Measurements from ENCODE around the gene POLR3A.

POLR3A gene

DNA sequence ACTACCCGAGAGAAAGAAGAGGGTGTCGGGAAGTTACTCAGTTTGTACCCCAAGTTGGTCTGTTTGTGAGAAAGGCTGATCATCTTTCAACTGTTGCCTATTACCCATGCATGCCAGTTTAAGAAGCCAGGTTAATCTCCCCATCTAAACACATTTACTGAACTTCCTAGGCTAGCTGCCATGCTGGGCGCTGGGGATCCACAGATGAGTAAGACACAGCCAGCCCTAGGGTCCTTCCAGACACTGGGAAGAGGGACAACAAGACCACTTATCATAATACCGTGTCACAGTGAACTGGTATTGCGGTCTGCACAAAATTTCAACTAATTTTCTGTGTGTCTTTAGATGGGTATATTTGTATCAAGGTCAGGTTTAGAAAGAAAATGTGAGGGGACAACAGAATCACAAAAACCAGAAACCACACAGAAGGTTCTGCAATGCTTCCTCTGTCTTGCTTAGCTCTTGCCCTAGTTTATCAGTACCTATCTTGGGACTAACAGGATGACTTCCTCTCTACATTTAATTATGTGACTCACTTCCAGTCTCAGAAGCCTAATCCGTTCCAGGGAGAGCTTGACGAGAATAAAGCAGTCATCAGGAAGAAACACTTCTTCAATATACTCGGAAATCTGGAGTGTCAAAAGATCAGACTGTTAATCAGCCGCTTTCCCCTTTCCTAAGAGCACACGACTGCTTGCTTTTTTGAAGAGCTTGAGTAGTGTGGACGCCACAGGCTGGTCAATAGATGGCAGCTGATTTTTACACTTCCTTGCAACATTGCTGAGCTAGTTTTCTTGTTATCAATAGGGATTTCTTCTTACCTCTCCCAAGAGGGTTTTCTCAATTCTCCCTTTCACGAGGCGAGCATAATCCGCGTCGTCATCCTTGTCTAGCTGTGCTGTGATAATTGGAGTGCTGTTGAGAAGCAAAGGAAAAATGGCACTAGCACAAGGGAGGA lies 45.7 kb downstream of the POLR3A start:
- TF ChIP-seq, protein P1, sequence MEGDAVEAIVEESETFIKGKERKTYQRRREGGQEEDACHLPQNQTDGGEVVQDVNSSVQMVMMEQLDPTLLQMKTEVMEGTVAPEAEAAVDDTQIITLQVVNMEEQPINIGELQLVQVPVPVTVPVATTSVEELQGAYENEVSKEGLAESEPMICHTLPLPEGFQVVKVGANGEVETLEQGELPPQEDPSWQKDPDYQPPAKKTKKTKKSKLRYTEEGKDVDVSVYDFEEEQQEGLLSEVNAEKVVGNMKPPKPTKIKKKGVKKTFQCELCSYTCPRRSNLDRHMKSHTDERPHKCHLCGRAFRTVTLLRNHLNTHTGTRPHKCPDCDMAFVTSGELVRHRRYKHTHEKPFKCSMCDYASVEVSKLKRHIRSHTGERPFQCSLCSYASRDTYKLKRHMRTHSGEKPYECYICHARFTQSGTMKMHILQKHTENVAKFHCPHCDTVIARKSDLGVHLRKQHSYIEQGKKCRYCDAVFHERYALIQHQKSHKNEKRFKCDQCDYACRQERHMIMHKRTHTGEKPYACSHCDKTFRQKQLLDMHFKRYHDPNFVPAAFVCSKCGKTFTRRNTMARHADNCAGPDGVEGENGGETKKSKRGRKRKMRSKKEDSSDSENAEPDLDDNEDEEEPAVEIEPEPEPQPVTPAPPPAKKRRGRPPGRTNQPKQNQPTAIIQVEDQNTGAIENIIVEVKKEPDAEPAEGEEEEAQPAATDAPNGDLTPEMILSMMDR (IDR thresholded peaks at IDR 0.05; ENCODE audit: extremely low read depth, missing control alignments) = no peak
- no peak for DNase-seq (ENCODE audit: low spot score)

DNA sequence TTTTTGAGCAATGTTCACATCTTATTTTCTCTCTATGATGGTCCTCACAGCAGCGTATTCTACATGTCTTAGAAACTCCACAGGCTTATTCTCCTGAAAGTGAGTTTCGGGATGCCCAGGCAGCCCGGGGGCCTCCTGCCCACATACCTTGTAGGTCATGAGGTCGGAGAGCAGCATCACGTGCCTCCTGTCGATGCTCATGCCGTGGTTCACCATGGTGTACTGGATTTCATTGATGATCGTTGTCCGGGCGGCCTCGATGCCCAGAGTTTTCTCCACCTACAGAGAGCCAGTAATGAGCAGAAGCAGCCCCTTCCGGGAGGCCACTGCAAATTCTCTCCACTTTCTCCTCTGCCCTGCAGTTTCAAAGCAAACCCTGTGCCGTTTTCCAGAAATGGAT lies 48.0 kb downstream of the POLR3A start:
- TF ChIP-seq, protein P1 (IDR thresholded peaks at IDR 0.05; ENCODE audit: extremely low read depth, missing control alignments) = no peak
- DNase-seq (ENCODE audit: low spot score) = no peak

DNA sequence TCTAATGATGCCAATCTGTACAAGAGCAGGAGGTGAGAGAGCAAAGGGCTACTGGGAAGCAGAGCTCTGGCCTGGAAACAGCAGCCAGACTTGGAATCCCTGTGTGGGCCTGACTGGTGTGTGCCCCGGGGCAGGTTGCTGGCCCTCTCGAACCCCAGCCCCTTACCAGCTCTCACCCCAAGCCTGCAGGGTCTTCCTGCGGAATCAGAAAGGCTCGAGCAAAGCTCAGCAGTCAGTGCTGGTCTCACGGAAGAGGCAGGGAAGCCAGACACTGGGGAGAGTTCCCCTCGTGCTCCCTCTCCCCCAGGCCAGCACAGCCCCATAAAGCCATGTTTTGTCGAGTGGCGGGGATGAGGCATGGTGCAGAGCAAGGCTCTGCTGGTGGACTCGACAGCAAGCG lies 50.1 kb downstream of the POLR3A start:
- TF ChIP-seq, protein P1 (IDR thresholded peaks at IDR 0.05; ENCODE audit: extremely low read depth, missing control alignments) = no peak
- DNase-seq (ENCODE audit: low spot score) = no peak

DNA sequence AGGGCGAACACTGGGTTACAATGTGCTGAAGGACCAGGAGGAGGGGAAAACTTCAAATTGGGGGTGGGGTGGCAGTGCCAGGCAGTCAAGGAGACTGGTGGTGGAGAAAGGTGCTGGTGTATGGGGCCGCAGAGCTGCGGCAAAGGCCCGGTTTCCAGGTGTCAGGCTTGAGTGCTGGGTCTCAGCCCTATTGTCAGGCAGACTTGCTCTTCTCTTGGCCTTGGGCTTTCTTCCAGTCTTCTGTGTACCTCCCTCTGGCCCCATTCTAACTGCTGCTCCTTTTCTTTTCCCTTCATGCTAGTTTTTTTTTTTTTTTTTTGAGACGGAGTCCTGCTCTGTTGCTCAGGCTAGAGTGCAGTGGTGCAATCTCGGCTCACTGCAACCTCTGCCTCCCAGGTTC lies 51.0 kb downstream of the POLR3A start:
- TF ChIP-seq, protein P1 (IDR thresholded peaks at IDR 0.05; ENCODE audit: extremely low read depth, missing control alignments) = no peak
- DNase-seq (ENCODE audit: low spot score) = no peak

DNA sequence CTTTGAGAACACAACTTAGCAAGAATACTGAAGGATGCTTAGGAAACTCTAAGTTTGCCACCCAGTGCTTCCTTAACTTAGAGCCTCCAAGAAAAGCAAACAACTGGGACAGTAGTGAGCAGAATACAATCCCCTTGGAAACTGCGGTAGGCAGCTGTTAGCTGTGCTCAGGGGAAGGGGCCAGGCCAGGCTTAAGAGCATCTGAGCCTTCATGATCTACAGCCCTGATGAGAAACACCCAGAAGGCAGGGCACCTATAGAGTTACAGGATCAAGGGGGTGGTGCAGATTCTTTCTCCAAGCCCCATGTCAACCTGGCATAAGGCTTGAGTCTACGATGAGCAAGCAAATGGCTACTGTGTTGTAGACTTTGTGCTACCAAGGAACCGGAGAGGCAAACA lies 51.4 kb downstream of the POLR3A start:
- TF ChIP-seq, protein P1 (IDR thresholded peaks at IDR 0.05; ENCODE audit: extremely low read depth, missing control alignments) = no peak
- no peak for DNase-seq (ENCODE audit: low spot score)

DNA sequence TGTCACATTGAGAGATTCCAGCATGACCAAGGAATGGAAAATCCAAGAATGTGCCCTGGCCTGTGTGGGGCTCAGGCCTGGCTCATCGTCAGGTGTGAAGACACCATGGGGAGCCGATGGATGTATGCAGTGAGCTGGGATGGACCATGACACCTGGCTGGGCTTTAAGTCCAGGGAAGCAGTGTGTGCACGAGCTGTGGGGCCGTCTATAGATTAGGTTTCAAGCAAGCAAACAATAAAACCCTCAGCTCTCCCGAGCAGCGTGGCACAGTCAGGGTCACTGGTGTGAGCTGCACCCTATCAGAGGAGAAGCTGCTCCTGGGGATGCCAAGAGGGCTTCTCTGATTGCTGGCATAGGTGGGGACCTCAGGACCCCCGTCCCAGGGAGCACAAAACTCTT lies 52.3 kb downstream of the POLR3A start:
- TF ChIP-seq, protein P1 (IDR thresholded peaks at IDR 0.05; ENCODE audit: extremely low read depth, missing control alignments) = no peak
- no peak for DNase-seq (ENCODE audit: low spot score)

DNA sequence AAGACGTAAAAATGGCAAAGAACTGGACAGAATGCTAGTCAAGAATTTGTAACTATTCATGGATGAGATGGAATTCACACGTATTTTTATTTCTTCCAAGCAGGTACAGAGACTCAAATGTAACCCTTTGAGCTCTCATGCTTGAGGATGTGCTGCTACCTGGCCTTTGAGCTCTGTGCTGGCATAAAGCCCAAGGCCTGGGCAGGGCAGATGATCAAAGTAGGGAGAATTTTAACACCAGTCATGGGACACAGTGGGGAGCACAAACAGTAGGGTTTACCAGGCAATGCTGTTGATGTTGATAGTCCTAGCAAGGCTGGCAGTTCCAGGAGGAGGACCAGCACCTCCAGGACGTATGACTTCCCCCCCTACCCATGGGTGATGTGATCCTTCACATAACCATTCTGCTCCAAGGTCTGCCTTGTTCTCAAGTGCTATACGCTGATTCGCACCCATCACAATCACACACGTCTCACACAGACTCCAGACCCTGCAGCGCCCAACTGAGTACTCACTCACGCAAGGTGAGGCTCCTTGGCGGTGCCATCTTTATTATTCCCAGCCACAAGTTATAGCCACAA lies 54.1 kb downstream of the POLR3A start:
- TF ChIP-seq, protein P1 (IDR thresholded peaks at IDR 0.05; ENCODE audit: extremely low read depth, missing control alignments) = no peak
- DNase-seq (ENCODE audit: low spot score) = no peak
